Tibial nerve (tissue), 4 donors: Measurements from ENCODE around the gene CDYL. TPM values are rescaled to one million over a fixed set of nuclear protein-coding genes. Genes with fewer than 3 reads are reported as not detected.

Experiments used
- DNase-seq, 2 donors: peaks; one replicate each; pipeline ENCODE4 v3.0.0-alpha.2; 2019; ENCODE audit warnings: low spot score in 2 of 2
- H3K27ac ChIP-seq, 4 donors: fragments of 200-600 bp; sonication (generic) in 3 of 4; one replicate each; pipeline ENCODE4 v1.5.1; 2017 to 2019; ENCODE audit warnings: mild to moderate bottlenecking in 1 of 4
- H3K27me3 ChIP-seq, 2 donors: fragments of 200-600 bp; sonication (generic) in 1 of 2; one replicate each; pipeline versions ENCODE4 v1.5.1 to v1.6.0; 2017 to 2019
- H3K36me3 ChIP-seq, 3 donors: fragments of 200-600 bp; sonication (generic); one replicate each; pipeline ENCODE4 v1.5.1; 2018 to 2019
- H3K4me1 ChIP-seq, 4 donors: fragments of 200-600 bp; sonication (generic) in 3 of 4; one replicate each; pipeline ENCODE4 v1.5.1; 2017 to 2019
- H3K4me3 ChIP-seq, 4 donors: fragments of 200-600 bp; sonication (generic) in 3 of 4; one replicate each; pipeline ENCODE4 v1.5.1; 2017 to 2019; ENCODE audit warnings: mild to moderate bottlenecking in 1 of 4, moderate library complexity in 1 of 4
- H3K9me3 ChIP-seq, 4 donors: fragments of 200-600 bp; sonication (generic) in 3 of 4; one replicate each; pipeline ENCODE4 v1.5.1; 2017 to 2019
- EP300 ChIP-seq, 2 donors: sonication (generic); formaldehyde crosslinking; IDR thresholded peaks; one replicate each; pipeline ENCODE4 v1.6.1; 2017; ENCODE audit warnings: antibody characterized with exemption in 2 of 2, mild to moderate bottlenecking in 1 of 2
- POLR2A ChIP-seq, 2 donors: fragments of 450-650 bp; IDR thresholded peaks; one replicate each; pipeline ENCODE4 v1.6.1; 2017; ENCODE audit warnings: antibody characterized with exemption in 2 of 2, mild to moderate bottlenecking in 2 of 2, moderate library complexity in 2 of 2
- WGBS, 2 donors: methylation state at CpG; one replicate each; pipeline ENCODE4 v1.1.5; 2018; 5-methylcytosine and 5-hydroxymethylcytosine counted together
- total RNA-seq, 4 donors: library from RNA; depleted of rRNA; stranded (reverse); fragments of >200 nt; gene quantifications; one replicate each; pipeline ENCODE4 v1.1.0, GENCODE V29; 2016
- TF ChIP-seq, protein P1 (sequence below), 5 experiments: fragments of 200-600 bp in 3 of 5; fragments of 450-650 bp in 2 of 5; sonication (generic) in 3 of 5; IDR thresholded peaks; one replicate each; pipeline ENCODE4 v1.5.1; 2016 to 2019; ENCODE audit warnings: antibody characterized with exemption in 5 of 5, mild to moderate bottlenecking in 3 of 5, moderate library complexity in 2 of 5

CDYL gene
- total RNA-seq, 4 donors from 2014 or later, result 20.3 to 37.5 (median 31.7) TPM

DNA sequence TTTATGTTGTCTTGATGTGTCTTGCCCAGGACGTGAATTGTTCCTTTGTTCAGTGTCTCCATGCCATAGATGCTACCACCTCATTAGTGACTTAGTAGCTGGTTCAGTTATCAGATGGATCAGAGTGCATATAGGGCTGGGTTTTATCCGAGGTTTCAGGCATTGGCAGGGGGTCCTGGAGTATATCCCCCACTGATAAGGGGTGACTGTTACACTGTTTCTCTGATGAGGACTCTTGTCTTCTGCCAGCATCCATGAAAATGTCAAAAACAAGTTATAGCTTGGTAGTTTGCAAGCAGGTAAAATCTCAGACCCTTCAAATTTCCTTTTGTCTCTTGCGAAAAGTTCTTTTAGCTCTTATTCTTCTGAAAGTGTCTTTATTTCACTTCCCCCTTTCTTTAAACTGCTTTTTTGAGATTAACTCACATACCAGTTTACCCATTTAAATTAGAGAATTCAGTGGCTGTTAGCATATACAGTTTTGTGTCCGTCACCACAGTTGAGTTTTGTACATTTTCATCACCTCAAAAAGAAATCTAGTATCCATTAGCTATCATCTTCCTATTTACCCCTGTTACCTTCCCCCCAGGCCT lies 109.2 kb downstream of the CDYL start:
- H3K27ac ChIP-seq, result no peak overlapping the region
- 82 to 88% methylated on average over 4 of the region's 4 CpGs for WGBS, 2 donors

DNA sequence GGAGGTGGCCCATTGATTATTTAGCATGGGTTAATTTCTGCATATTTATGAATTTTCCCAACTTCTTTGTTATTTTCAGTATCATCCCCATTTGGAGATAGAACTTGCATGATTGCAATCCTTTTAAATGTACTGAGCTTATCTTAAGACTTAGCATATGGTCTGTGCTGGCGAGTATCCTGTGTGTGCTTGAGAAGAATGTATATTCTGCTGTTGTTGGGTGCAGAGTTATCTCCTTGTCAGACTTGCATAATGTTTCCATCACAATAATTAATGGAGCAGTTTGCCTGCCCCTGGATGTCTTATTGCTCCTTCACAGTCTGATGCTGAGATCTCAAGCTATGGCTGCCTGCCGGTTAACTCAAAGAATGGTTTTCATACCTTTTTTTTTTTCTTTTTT lies 112.6 kb downstream of the CDYL start:
- Histone ChIP-seq H3K4me3 (no peak overlapping the region), H3K36me3 (peaks cover 0 to 24% (median 3%) of the 10 kb centered on the region in 3 donors), H3K27me3 (no peaks in the 10 kb centered on the region), H3K9me3 (peaks cover 0 to 3% (median 0%) of the 10 kb centered on the region in 4 donors), H3K27ac (no peak overlapping the region), H3K4me1 (no peaks in the 10 kb centered on the region)
- TF ChIP-seq, protein P1, sequence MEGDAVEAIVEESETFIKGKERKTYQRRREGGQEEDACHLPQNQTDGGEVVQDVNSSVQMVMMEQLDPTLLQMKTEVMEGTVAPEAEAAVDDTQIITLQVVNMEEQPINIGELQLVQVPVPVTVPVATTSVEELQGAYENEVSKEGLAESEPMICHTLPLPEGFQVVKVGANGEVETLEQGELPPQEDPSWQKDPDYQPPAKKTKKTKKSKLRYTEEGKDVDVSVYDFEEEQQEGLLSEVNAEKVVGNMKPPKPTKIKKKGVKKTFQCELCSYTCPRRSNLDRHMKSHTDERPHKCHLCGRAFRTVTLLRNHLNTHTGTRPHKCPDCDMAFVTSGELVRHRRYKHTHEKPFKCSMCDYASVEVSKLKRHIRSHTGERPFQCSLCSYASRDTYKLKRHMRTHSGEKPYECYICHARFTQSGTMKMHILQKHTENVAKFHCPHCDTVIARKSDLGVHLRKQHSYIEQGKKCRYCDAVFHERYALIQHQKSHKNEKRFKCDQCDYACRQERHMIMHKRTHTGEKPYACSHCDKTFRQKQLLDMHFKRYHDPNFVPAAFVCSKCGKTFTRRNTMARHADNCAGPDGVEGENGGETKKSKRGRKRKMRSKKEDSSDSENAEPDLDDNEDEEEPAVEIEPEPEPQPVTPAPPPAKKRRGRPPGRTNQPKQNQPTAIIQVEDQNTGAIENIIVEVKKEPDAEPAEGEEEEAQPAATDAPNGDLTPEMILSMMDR (IDR thresholded peaks at IDR 0.05), result no peak
- TF ChIP-seq EP300 (IDR thresholded peaks at IDR 0.05) (no peak), POLR2A (IDR thresholded peaks at IDR 0.05) (no peak)
- DNase-seq, result no peak
- WGBS, 2 donors, result 97 to 98% methylated on average over 2 of the region's 2 CpGs

More for the DNA sequence above, 109.2 kb downstream of the CDYL start:
- H3K4me1 ChIP-seq, result no peaks in the 10 kb centered on the region
- H3K4me3 ChIP-seq, result no peak overlapping the region
- H3K9me3 ChIP-seq, result peaks cover 0 to 3% (median 0%) of the 10 kb centered on the region in 4 donors
- TF ChIP-seq, protein P1 (IDR thresholded peaks at IDR 0.05), result no peak
- TF ChIP-seq EP300 (IDR thresholded peaks at IDR 0.05), result no peak
- no peak for TF ChIP-seq POLR2A (IDR thresholded peaks at IDR 0.05)
- H3K36me3 ChIP-seq, result no peaks in the 10 kb centered on the region
- no peaks in the 10 kb centered on the region for H3K27me3 ChIP-seq
- DNase-seq, result no peak

DNA sequence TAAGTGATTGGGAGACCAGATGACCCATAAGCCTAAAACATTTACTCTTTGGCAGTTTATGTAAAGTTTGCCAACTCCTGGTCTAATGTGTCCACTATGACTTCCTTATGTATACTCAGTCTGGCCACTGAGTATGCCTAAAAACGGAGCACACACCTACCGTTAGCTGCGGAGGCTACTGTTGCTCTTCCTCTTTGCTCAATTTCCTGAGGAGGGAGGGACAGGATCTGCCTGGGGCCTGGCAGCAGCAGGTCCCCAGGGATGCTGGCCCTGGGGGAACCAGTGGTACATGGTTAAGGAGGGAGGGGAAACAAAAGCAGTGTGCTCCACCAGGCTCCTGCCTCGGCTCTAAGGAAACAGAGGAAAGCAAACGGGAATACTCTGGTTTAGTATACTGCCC lies 113.5 kb downstream of the CDYL start:
- WGBS, 2 donors, result 63 to 72% methylated on average over 5 of the region's 5 CpGs
- Histone ChIP-seq H3K9me3 (peaks cover 0 to 3% (median 0%) of the 10 kb centered on the region in 4 donors), H3K4me1 (no peaks in the 10 kb centered on the region), H3K36me3 (peaks cover 0 to 32% (median 3%) of the 10 kb centered on the region in 3 donors), H3K27me3 (no peaks in the 10 kb centered on the region), H3K27ac (no peak overlapping the region), H3K4me3 (no peak overlapping the region)
- TF ChIP-seq POLR2A (IDR thresholded peaks at IDR 0.05) (no peak), EP300 (IDR thresholded peaks at IDR 0.05) (no peak)
- TF ChIP-seq, protein P1 (IDR thresholded peaks at IDR 0.05), result no peak
- DNase-seq, result no peak

DNA sequence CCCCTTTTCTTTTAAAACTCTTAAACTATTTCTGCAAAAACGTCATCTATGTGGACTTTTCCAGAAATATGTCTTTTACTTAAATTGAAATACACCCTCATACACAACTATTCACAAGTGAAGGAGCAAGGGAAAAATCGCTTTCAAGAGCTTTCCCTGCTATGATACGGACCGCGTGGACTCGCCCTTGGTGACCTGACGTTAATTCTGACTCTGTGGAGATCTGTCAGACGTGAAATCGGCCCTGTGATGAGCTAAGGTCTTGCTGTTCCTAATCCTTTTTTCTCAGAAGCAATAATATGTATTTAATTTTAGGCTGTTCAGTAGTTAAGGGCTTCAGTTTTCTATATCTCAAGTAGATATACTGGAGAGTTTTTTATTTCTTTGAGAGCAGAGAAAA lies 114.0 kb downstream of the CDYL start:
- H3K27me3 ChIP-seq, result no peaks in the 10 kb centered on the region
- 90 to 91% methylated on average over 9 of the region's 9 CpGs for WGBS, 2 donors
- no peaks in the 10 kb centered on the region for H3K4me1 ChIP-seq
- no peak overlapping the region for H3K27ac ChIP-seq
- no peak overlapping the region for H3K4me3 ChIP-seq
- DNase-seq, result no peak
- H3K9me3 ChIP-seq, result peaks cover 0 to 3% (median 0%) of the 10 kb centered on the region in 4 donors
- H3K36me3 ChIP-seq, result peaks cover 0 to 32% (median 3%) of the 10 kb centered on the region in 3 donors
- TF ChIP-seq EP300 (IDR thresholded peaks at IDR 0.05), result no peak
- TF ChIP-seq POLR2A (IDR thresholded peaks at IDR 0.05), result no peak
- TF ChIP-seq, protein P1 (IDR thresholded peaks at IDR 0.05), result no peak

DNA sequence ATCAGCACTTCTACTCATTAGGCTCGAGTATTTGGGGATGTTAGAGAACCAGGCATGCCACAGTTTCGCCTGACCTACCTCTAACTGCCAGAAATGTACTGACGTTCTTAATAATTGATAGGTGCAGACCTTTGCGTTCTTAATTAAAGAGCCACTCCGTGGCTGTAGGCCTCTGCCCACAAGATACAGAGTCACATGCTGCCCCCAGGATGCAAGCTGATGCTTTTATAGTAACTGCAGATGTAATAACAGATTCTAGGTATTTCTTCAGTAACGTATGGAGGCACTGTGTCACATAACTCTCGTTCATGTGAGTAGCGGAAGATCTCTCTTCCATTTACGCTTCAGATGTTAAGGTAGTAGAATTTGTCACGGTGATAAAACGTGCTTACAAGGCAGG lies 114.4 kb downstream of the CDYL start:
- peaks cover 0 to 3% (median 0%) of the 10 kb centered on the region in 4 donors for H3K9me3 ChIP-seq
- WGBS, 2 donors, result 91 to 93% methylated on average over 11 of the region's 11 CpGs
- H3K27ac ChIP-seq, result no peak overlapping the region
- H3K4me1 ChIP-seq, result no peaks in the 10 kb centered on the region
- no peak for DNase-seq
- no peak overlapping the region for H3K4me3 ChIP-seq
- TF ChIP-seq, protein P1 (IDR thresholded peaks at IDR 0.05), result no peak
- TF ChIP-seq POLR2A (IDR thresholded peaks at IDR 0.05), result no peak
- TF ChIP-seq EP300 (IDR thresholded peaks at IDR 0.05), result no peak
- peaks cover 0 to 32% (median 3%) of the 10 kb centered on the region in 3 donors for H3K36me3 ChIP-seq
- no peaks in the 10 kb centered on the region for H3K27me3 ChIP-seq
